ENCODE results near the gene RASSF4. TPM values are rescaled to one million over a fixed set of nuclear protein-coding genes. Genes with fewer than 3 reads are reported as not detected.
A peak's percentile ranks its signal among the peaks of the same experiment; 100 is the strongest.

Gene RASSF4
- total RNA-seq, 1 donor from 2014 or later, result 93.5 TPM

- no peak for ATAC-seq
- intact Hi-C loops (cut with micrococcal nuclease), result no loop called here
Observed at GRCh38 chr10:44937196-44938005, 22.2 kb upstream of the RASSF4 start.

GRCh38 chr10:44938956-44939355, 20.6 kb upstream of the RASSF4 start:
- ATAC-seq, result no peak
- DNase-seq, result no peak
- intact Hi-C loops (cut with micrococcal nuclease), result no loop called here

More at GRCh38 chr10:44937196-44938005, 22.2 kb upstream of the RASSF4 start:
- no peak for DNase-seq

GRCh38 chr10:44939691-44940401, 19.8 kb upstream of the RASSF4 start:
- DNase-seq (no peak), ATAC-seq (no peak)
- intact Hi-C loops (cut with micrococcal nuclease), result no loop called here

GRCh38 chr10:44944354-44944753, 15.2 kb upstream of the RASSF4 start:
- DNase-seq (no peak), ATAC-seq (no peak)
- intact Hi-C loops (cut with micrococcal nuclease), result no loop called here

- no peak for DNase-seq
- intact Hi-C loops (cut with micrococcal nuclease), result no loop called here
- peak; percentile 32 for ATAC-seq
Observed at GRCh38 chr10:44946205-44946604, 13.4 kb upstream of the RASSF4 start.

GRCh38 chr10:44947371-44948152, 12.0 kb upstream of the RASSF4 start:
- ATAC-seq (no peak), DNase-seq (no peak)
- intact Hi-C loops (cut with micrococcal nuclease), result no loop called here

GRCh38 chr10:44948642-44949041, 11.0 kb upstream of the RASSF4 start:
- intact Hi-C loops (cut with micrococcal nuclease), result no loop called here
- ATAC-seq (peak; percentile 91), DNase-seq (no peak)

- DNase-seq (no peak), ATAC-seq (peak; percentile 38)
- intact Hi-C loops (cut with micrococcal nuclease), result no loop called here
Observed at GRCh38 chr10:44949127-44949802, 10.3 kb upstream of the RASSF4 start.

GRCh38 chr10:44949915-44950314, 9.7 kb upstream of the RASSF4 start:
- no peak for DNase-seq
- intact Hi-C loops (cut with micrococcal nuclease), result no loop called here
- ATAC-seq, result peak; percentile 45

GRCh38 chr10:44950326-44951225, 9.0 kb upstream of the RASSF4 start:
- ATAC-seq, result no peak
- DNase-seq, result no peak
- intact Hi-C loops (cut with micrococcal nuclease), result no loop called here

- no peak for ATAC-seq
- DNase-seq, result no peak
- intact Hi-C loops (cut with micrococcal nuclease), result no loop called here
Observed at GRCh38 chr10:44951576-44952226, 7.9 kb upstream of the RASSF4 start.

- ATAC-seq (no peak), DNase-seq (no peak)
- intact Hi-C loops (cut with micrococcal nuclease), result no loop called here
Observed at GRCh38 chr10:44952779-44953231, 6.8 kb upstream of the RASSF4 start.

GRCh38 chr10:44954042-44954441, 5.6 kb upstream of the RASSF4 start:
- ATAC-seq, result no peak
- no peak for DNase-seq
- intact Hi-C loops (cut with micrococcal nuclease), result no loop called here

- intact Hi-C loops (cut with micrococcal nuclease), result no loop called here
- DNase-seq, result no peak
Observed at GRCh38 chr10:44954962-44955361, 4.6 kb upstream of the RASSF4 start.

GRCh38 chr10:44955413-44956070, 4.1 kb upstream of the RASSF4 start:
- intact Hi-C loops (cut with micrococcal nuclease), result no loop called here
- ATAC-seq (peak; percentile 0), DNase-seq (peak; percentile 71)

More at GRCh38 chr10:44954962-44955361, 4.6 kb upstream of the RASSF4 start:
- no peak for ATAC-seq

GRCh38 chr10:44956226-44956625, 3.4 kb upstream of the RASSF4 start:
- no peak for DNase-seq
- no peak for ATAC-seq
- intact Hi-C loops (cut with micrococcal nuclease), result no loop called here
